Immature natural killer cell (primary cell): Measurements from ENCODE around the gene ZNF784. TPM values are rescaled to one million over a fixed set of nuclear protein-coding genes. Genes with fewer than 3 reads are reported as not detected.
A peak's percentile ranks its signal among the peaks of the same experiment; 100 is the strongest.

ENCODE experiments used
- DNase-seq, 3 donors: peaks; one replicate each; pipeline ENCODE4 v3.0.0; 2022; ENCODE audit warnings: mixed read lengths in 1 of 3
- H3K27ac Mint-ChIP-seq, 6 donors: one replicate each; pipeline ENCODE4 v1.8.0; 2020; ENCODE audit warnings: mixed read lengths in 6 of 6, mild to moderate bottlenecking in 5 of 6, inconsistent platforms in 4 of 6, moderate library complexity in 3 of 6
- H3K27me3 Mint-ChIP-seq, 3 donors: one replicate each; pipeline ENCODE4 v1.8.0; 2020 to 2021; ENCODE audit warnings: low read depth in 3 of 3, mild to moderate bottlenecking in 3 of 3, mixed read lengths in 3 of 3, moderate library complexity in 3 of 3, inconsistent platforms in 1 of 3
- H3K36me3 Mint-ChIP-seq, 3 donors: one replicate each; pipeline ENCODE4 v1.8.0; 2020; ENCODE audit warnings: mixed read lengths in 3 of 3, inconsistent platforms in 2 of 3, mild to moderate bottlenecking in 2 of 3
- H3K4me1 Mint-ChIP-seq, 2 donors: one replicate each; pipeline ENCODE4 v1.8.0; 2020; ENCODE audit warnings: inconsistent platforms in 2 of 2, mild to moderate bottlenecking in 2 of 2, mixed read lengths in 2 of 2, moderate library complexity in 1 of 2
- H3K4me3 Mint-ChIP-seq, 5 donors: one replicate each; pipeline ENCODE4 v1.8.0; 2020; ENCODE audit warnings: mild to moderate bottlenecking in 5 of 5, mixed read lengths in 5 of 5, inconsistent platforms in 3 of 5, moderate library complexity in 3 of 5
- H3K9me3 Mint-ChIP-seq, 6 donors: one replicate each; pipeline ENCODE4 v1.8.0; 2020; ENCODE audit warnings: mild to moderate bottlenecking in 6 of 6, mixed read lengths in 6 of 6, inconsistent platforms in 4 of 6, moderate library complexity in 3 of 6
- polyA plus RNA-seq, 3 donors: library from polyadenylated mRNA; unstranded; fragments of 300-500 nt; fragmentation: Illumina TruSeq; gene quantifications; one replicate each; pipeline ENCODE4 v1.2.3, GENCODE V29; 2021

The ZNF784 gene
- polyA plus RNA-seq, 3 donors from 2014 or later: 0.59 to 0.78 (median 0.62) TPM

DNA sequence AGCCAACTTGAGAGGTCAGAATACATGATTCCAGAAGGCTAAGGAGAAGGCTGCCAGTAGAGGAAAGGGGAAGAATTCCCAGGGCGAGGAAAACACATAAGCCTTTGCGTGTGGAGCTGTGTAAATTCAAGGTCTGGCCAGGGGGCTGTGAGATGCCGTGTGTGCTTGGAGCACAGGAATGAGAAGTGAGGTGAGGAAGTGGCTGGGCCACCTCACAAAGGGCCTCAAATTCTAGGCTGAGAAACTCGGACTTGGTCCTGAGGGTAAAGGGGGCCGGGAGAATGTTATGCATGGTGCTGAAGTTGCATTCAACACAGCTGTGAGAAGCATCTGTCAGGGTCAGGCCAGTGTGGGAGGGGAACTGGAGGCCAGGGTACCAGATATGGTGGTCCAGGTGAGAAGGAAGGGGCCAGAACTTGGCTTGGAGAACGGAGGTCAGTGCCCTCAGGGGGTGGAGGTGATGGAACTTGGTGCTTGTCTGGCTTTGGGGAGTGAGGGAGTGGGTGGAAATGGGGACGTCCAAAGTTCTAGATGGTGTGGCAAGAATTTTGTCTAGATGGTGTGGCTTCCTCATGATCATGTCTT is 11.6 kb upstream of the ZNF784 start:
- Mint-ChIP-seq H3K27ac (peak overlapping the region; percentile 97 to 100 (median 100)), H3K27me3 (peaks cover 10 to 19% (median 18%) of the 10 kb centered on the region in 3 donors), H3K4me3 (peak overlapping the region; percentile 97 to 100 (median 98)), H3K36me3 (peaks cover 3 to 4% (median 3%) of the 10 kb centered on the region in 3 donors), H3K9me3 (no peaks in the 10 kb centered on the region), H3K4me1 (peaks cover 63 to 64% of the 10 kb centered on the region in 2 donors)
- DNase-seq: no peak

- H3K4me3 Mint-ChIP-seq: peak overlapping the region; percentile 97 to 100 (median 98)
- peaks cover 60 to 61% of the 10 kb centered on the region in 2 donors for H3K4me1 Mint-ChIP-seq
- peak in 1 of 3 donors; percentile 14 for DNase-seq
- H3K9me3 Mint-ChIP-seq: no peaks in the 10 kb centered on the region
- H3K27ac Mint-ChIP-seq: peak overlapping the region; percentile 97 to 100 (median 100)
- H3K27me3 Mint-ChIP-seq: peaks cover 7 to 19% (median 18%) of the 10 kb centered on the region in 3 donors
- H3K36me3 Mint-ChIP-seq: peaks cover 3 to 4% (median 3%) of the 10 kb centered on the region in 3 donors
These were observed 11.0 kb upstream of the ZNF784 start for GRCh38 chr19:55635334-55635717.

DNA sequence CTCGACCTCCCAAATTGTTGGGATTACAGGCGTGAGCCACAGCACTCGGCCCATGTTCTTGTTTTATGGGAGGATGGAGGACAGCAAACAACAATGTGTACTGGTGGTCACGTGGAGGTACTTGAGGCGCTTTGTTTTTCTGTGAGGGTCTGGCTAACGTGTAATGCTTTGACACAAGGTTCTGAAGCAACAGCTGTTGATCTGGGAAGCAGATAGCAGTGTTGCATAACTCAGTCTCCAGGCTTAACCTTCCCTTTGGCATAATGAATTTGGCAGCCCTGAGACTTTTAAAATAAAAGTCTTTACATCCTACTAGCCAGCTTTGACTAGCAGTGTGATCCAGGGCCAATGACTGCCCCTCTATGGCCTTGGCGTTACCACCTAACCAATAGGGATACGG is 9.5 kb upstream of the ZNF784 start:
- DNase-seq: no peak
- Mint-ChIP-seq H3K36me3 (peaks cover under 1 to 4% (median 3%) of the 10 kb centered on the region in 3 donors), H3K27me3 (peaks cover 7 to 19% (median 18%) of the 10 kb centered on the region in 3 donors), H3K4me1 (peaks cover 45 to 52% of the 10 kb centered on the region in 2 donors), H3K4me3 (peak overlapping the region; percentile 18 to 100 (median 97)), H3K9me3 (no peaks in the 10 kb centered on the region), H3K27ac (peak overlapping the region in 2 of 6 donors; percentile 68 to 100)

DNA sequence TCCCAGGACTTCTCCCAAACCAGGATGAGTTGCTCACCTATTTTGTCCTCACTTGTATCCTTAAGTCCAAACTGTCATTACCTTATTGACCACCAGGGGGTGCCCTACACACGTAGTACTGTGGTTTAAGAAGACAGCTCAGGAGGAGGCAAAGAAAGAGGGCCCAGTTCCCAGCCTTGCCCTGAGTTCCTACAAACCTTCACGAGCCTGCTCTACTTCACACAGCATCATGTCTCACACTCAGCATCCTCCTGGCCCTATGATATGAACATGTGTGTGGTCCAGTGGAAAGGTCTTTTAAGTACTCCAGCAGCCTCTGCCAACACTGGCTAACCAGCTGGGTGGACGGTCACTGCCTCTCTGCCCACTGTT is 8.1 kb upstream of the ZNF784 start:
- Mint-ChIP-seq H3K36me3 (no peaks in the 10 kb centered on the region), H3K4me1 (peaks cover 37 to 42% of the 10 kb centered on the region in 2 donors), H3K4me3 (peak overlapping the region in 4 of 5 donors; percentile 5 to 39 (median 23)), H3K27me3 (peaks cover 7 to 16% (median 16%) of the 10 kb centered on the region in 3 donors), H3K27ac (peak overlapping the region; percentile 4 to 84 (median 48)), H3K9me3 (no peaks in the 10 kb centered on the region)
- peak; percentile 83 to 87 (median 85) for DNase-seq

DNA sequence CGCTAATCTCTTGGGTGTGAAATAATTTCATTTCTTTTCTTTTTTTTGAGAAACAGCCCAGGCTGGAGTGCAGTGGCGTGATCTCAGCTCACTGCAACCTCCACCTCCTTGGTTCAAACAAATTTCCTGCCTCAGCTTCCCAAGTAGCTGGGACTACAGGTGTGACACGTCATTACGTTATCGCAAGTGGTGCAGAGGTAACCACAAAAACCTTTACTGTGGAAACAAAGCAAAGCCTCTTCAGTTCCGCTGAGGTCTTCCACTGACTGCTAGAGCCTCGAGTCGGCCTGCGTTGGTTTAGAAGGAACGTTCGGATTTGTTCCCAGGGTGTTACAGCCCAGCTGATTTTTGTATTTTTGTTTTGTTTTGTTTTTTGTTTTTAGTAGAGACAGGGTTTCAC is 2.0 kb upstream of the ZNF784 start:
- peak overlapping the region in 1 of 5 donors; percentile 29 for H3K4me3 Mint-ChIP-seq
- H3K36me3 Mint-ChIP-seq: peaks cover 0 to 4% (median 4%) of the 10 kb centered on the region in 3 donors
- DNase-seq: peak in 1 of 3 donors; percentile 13
- peaks cover 5 to 10% (median 8%) of the 10 kb centered on the region in 3 donors for H3K27me3 Mint-ChIP-seq
- H3K9me3 Mint-ChIP-seq: no peaks in the 10 kb centered on the region
- peak overlapping the region in 1 of 6 donors; percentile 29 for H3K27ac Mint-ChIP-seq
- peaks cover 15 to 20% of the 10 kb centered on the region in 2 donors for H3K4me1 Mint-ChIP-seq

DNA sequence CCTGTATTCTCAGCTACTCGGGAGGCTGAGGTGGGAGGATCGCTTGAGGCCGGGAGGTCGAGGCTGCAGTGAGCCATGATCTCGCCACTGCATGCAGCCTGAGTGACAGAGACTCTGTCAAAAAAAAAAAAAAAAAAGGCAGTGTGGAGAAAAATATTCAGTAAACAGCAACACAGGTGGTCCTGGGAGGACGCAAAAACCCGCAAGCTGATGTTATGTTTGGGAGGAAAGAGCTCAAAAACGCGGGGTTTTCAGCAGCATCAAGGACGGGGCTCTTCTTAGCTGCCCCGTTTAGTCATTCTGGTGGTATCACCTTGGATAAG is 599 bp upstream of the ZNF784 start:
- DNase-seq: no peak
- Mint-ChIP-seq H3K4me1 (peaks cover 22 to 28% of the 10 kb centered on the region in 2 donors), H3K9me3 (no peaks in the 10 kb centered on the region), H3K36me3 (peaks cover 0 to 4% (median 4%) of the 10 kb centered on the region in 3 donors), H3K27me3 (peaks cover 5 to 10% (median 8%) of the 10 kb centered on the region in 3 donors), H3K4me3 (peak overlapping the region; percentile 85 to 94 (median 88)), H3K27ac (peak overlapping the region; percentile 80 to 98 (median 96))

GRCh38 chr19:55623561-55623960 is 805 bp downstream of the ZNF784 start:
- H3K36me3 Mint-ChIP-seq: peaks cover 0 to 4% (median 4%) of the 10 kb centered on the region in 3 donors
- no peak for DNase-seq
- peak overlapping the region in 5 of 6 donors; percentile 52 to 97 (median 86) for H3K27ac Mint-ChIP-seq
- peaks cover 5 to 10% (median 8%) of the 10 kb centered on the region in 3 donors for H3K27me3 Mint-ChIP-seq
- no peaks in the 10 kb centered on the region for H3K9me3 Mint-ChIP-seq
- peaks cover 22 to 28% of the 10 kb centered on the region in 2 donors for H3K4me1 Mint-ChIP-seq
- H3K4me3 Mint-ChIP-seq: peak overlapping the region in 2 of 5 donors; percentile 92 to 94

DNA sequence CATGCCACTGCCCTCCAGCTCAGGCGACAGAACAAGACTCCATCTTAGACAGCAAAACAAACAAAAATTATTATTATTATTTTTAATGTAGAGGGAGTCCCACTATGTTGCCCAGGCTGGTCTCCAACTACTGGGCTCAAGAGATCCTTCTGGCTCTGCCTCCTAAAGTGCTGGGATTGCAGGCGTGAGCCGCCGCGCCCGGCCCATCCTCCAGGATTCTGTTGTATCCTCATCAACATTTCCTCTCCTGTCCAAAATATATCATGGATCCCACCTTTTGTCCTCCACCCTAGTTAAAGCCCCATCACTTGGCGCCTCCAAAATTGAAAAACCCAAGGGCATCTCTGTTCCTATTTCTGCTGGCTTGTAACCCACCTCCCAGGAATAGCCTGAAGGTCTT is 1.2 kb downstream of the ZNF784 start:
- H3K4me1 Mint-ChIP-seq: peaks cover 22 to 28% of the 10 kb centered on the region in 2 donors
- peak overlapping the region in 2 of 6 donors; percentile 26 to 62 for H3K27ac Mint-ChIP-seq
- peaks cover 5 to 10% (median 8%) of the 10 kb centered on the region in 3 donors for H3K27me3 Mint-ChIP-seq
- H3K4me3 Mint-ChIP-seq: no peak overlapping the region
- peaks cover 0 to 4% (median 4%) of the 10 kb centered on the region in 3 donors for H3K36me3 Mint-ChIP-seq
- DNase-seq: no peak
- H3K9me3 Mint-ChIP-seq: no peaks in the 10 kb centered on the region

DNA sequence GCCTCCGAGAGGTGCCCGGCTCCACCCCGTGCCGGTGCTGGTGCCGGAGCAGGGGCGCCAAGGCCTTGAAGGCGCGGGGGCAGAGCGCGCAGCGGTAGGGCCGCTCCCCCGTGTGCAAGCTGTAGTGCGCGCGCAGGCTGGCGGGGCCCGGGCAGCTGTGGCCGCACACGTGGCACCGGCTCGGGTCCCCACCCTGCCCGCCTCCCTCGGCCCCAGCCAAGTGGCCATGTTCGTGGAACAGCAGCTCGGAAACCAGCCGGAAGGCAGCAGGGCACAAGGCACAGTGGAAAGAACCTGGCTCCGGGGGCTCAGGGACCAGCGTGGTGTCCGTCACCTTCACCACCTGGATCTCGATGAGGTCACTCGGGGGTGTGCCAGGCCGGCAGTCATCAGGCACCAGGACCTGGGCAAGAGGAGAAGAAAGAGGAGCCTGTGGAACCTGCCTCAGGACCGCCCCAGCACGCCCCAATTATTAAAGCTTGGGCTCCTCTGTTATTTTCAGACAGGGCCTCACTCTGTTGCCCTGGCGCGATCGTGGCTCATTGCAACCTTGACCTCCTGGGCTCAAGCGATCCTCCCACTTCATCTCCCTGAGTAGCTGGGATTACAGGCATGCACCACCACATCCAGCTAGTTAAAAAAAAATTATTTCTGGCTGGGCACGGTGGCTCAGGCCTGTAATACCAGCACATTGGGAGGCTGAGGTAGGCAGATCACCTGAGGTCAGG is 2.0 kb downstream of the ZNF784 start:
- no peaks in the 10 kb centered on the region for H3K9me3 Mint-ChIP-seq
- H3K4me1 Mint-ChIP-seq: peaks cover 22 to 30% of the 10 kb centered on the region in 2 donors
- H3K4me3 Mint-ChIP-seq: no peak overlapping the region
- peaks cover 5 to 10% (median 8%) of the 10 kb centered on the region in 3 donors for H3K27me3 Mint-ChIP-seq
- DNase-seq: no peak
- H3K36me3 Mint-ChIP-seq: peaks cover 0 to 6% (median 4%) of the 10 kb centered on the region in 3 donors
- H3K27ac Mint-ChIP-seq: peak overlapping the region in 1 of 6 donors; percentile 69

DNA sequence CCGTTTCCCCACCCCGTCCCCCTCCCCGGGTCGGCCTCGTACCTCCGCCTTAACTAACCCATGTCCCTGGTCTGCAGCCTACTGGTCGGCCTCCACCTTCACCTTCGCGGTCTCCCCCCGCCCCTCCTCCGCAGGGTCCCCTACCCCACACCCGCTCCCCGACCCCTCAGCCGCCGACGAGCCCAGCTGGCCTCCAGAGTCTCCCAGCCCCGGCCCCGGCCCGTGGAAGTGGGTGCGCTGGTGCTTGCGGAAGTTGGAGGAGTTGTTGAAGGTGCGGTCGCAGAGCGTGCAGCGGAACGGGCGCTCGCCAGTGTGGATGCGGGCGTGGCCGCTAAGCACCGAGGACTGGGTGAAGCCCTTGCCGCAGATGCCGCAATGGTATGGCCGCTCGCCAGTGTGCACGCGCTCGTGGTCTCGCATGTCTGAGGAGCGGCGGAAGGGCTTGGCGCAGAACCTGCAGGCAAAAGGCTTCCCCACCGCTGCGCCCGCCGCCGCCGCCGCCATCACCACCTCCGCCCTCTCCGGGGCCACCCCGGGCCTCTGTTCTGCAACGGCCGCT is 2.6 kb downstream of the ZNF784 start:
- peaks cover 5 to 12% (median 8%) of the 10 kb centered on the region in 3 donors for H3K27me3 Mint-ChIP-seq
- H3K9me3 Mint-ChIP-seq: no peaks in the 10 kb centered on the region
- peaks cover 0 to 8% (median 4%) of the 10 kb centered on the region in 3 donors for H3K36me3 Mint-ChIP-seq
- DNase-seq: no peak
- H3K27ac Mint-ChIP-seq: no peak overlapping the region
- no peak overlapping the region for H3K4me3 Mint-ChIP-seq
- H3K4me1 Mint-ChIP-seq: peaks cover 22 to 33% of the 10 kb centered on the region in 2 donors

GRCh38 chr19:55621205-55621672 is 3.1 kb downstream of the ZNF784 start:
- Mint-ChIP-seq H3K4me1 (peaks cover 22 to 33% of the 10 kb centered on the region in 2 donors), H3K27ac (no peak overlapping the region), H3K4me3 (no peak overlapping the region), H3K9me3 (no peaks in the 10 kb centered on the region), H3K36me3 (peaks cover 0 to 8% (median 4%) of the 10 kb centered on the region in 3 donors), H3K27me3 (peaks cover 5 to 12% (median 8%) of the 10 kb centered on the region in 3 donors)
- no peak for DNase-seq

DNA sequence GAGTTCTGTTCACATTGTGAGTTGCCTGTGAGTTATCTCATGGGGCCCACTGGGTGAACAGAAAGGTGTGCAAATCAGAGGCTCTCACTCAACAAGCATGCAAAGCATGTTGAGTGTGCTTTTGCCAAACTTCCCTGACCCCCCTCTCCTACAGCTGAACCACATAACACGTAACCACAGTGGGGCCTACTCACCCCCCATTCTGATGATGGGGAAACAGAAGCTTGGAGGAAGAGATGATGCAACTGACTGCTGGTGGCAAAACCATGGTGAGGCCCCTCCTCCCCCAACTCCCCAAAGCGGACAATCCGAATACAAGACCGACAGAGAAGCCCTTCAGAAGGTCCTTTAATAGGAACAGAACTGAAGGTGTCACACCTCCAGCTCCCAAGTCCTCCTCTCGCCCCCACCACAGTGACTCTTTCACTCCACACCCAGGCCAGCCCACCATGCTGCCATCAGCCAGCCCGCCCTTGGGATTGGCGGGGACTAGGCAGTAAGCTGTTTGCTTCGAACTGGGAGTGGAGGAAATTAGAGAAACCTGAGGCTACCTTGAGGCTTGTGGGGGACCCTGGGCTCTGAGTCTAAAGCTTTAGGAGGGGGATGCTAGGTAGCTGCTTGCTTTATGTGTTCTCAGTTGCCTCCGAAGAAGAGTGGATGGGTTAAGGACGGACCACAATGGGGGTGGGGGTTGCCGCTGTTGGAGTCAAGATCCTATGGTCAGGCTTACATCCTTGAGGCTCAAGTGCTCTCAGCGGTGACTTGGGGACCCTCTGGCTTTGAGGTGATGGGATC is 3.8 kb downstream of the ZNF784 start:
- no peaks in the 10 kb centered on the region for H3K9me3 Mint-ChIP-seq
- no peak overlapping the region for H3K4me3 Mint-ChIP-seq
- H3K27ac Mint-ChIP-seq: peak overlapping the region in 1 of 6 donors; percentile 33
- H3K27me3 Mint-ChIP-seq: peaks cover 5 to 12% (median 8%) of the 10 kb centered on the region in 3 donors
- peaks cover 22 to 33% of the 10 kb centered on the region in 2 donors for H3K4me1 Mint-ChIP-seq
- DNase-seq: no peak
- H3K36me3 Mint-ChIP-seq: peaks cover 0 to 8% (median 4%) of the 10 kb centered on the region in 3 donors

DNA sequence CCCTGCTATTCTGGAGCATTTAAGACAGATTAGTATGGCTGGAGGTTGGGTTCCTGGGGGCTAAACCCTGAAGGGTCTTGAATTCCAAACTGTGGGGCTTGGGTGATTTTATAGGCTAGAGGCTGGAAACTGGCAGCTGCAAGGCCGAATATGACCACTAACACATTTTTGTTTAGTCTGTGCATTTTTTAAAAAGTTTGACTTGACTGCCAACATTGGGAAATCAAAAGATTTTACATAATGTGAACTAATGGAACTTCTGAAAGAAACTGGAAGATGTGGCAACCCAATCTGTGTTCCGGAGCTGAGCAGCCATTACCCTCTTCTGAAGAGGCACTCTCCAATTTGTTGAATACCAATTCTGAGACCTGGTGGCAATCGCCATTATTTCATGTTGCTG is 5.1 kb downstream of the ZNF784 start:
- Mint-ChIP-seq H3K36me3 (peaks cover 0 to 8% (median 4%) of the 10 kb centered on the region in 3 donors), H3K27ac (peak overlapping the region in 1 of 6 donors; percentile 44), H3K9me3 (no peaks in the 10 kb centered on the region), H3K27me3 (peaks cover 0 to 7% (median 4%) of the 10 kb centered on the region in 3 donors), H3K4me3 (no peak overlapping the region), H3K4me1 (peaks cover 15 to 24% of the 10 kb centered on the region in 2 donors)
- no peak for DNase-seq
